Gastroesophageal sphincter (tissue), 2 donors: ENCODE data around the gene COA8.

Source experiments
- POLR2A ChIP-seq, 2 donors: fragments of 450-650 bp; IDR thresholded peaks; one replicate each; pipeline ENCODE4 v1.6.1; 2017; ENCODE audit warnings: antibody characterized with exemption in 2 of 2, mild to moderate bottlenecking in 2 of 2, moderate library complexity in 1 of 2
- POLR2AphosphoS5 ChIP-seq: sonication (generic); formaldehyde crosslinking; IDR thresholded peaks from one replicate; pipeline ENCODE4 v1.6.1; 2017; ENCODE audit warnings: antibody characterized with exemption

DNA sequence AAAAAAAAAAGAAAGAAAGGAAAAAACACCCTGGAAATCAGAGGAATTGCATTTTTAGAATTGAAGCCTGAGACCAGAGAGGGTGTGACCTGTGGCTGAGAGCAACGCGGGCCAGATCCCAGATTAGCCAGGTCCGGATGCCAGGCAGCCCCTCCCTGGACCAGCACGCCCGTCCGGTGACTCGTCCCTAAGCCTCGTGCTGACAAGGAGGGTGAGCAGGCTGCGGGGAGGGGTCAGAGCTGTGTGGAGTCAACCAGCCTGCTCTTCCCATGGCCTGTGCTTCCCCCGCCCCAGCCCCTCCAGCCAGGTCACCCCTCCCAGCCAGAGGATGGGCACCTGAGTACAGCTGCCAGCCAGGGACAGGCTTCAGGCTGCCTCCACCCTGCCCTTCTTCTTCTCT lies 62.1 kb downstream of the COA8 start:
- TF ChIP-seq POLR2AphosphoS5 (peak; percentile 44), POLR2A (IDR thresholded peaks at IDR 0.05) (no peak)
